Fibroblast of pulmonary artery (primary cell): ENCODE results near the gene S100A16.
"Not testable (repeated sequence)": the region's sequence is repeated elsewhere in the genome, so short reads cannot be mapped to it uniquely, and the experiment has no call there.

Source experiments
- DNase-seq: peaks from one replicate; pipeline ENCODE4 v3.0.0-alpha.2; 2010; ENCODE audit warnings: low read depth
- H3K4me3 ChIP-seq: replicated peaks from 2 replicates; pipeline ENCODE4 v1.5.1; 2011; ENCODE audit warnings: low read depth, mild to moderate bottlenecking, control low read depth, low read length, moderate library complexity
- CTCF ChIP-seq: IDR thresholded peaks from 2 replicates; pipeline ENCODE4 v1.5.1; 2011; ENCODE audit warnings: mild to moderate bottlenecking, control low read depth, low read length, inconsistent platforms; ENCODE audit errors: missing control alignments

The S100A16 gene

GRCh38 chr1:153577624-153578051, 35.3 kb downstream of the S100A16 start:
- H3K4me3 ChIP-seq: no peak overlapping the region
- TF ChIP-seq CTCF: no peak
- no peak for DNase-seq

- TF ChIP-seq CTCF: no peak
- no peak overlapping the region for H3K4me3 ChIP-seq
These were observed 35.8 kb downstream of the S100A16 start for GRCh38 chr1:153577138-153577537.

GRCh38 chr1:153575497-153575896, 37.4 kb downstream of the S100A16 start:
- not testable (repeated sequence) for H3K4me3 ChIP-seq, DNase-seq

More at GRCh38 chr1:153577138-153577537, 35.8 kb downstream of the S100A16 start:
- no peak for DNase-seq

- H3K4me3 ChIP-seq, DNase-seq: not testable (repeated sequence)
These were observed 37.9 kb downstream of the S100A16 start for GRCh38 chr1:153575081-153575491.

- TF ChIP-seq CTCF: no peak
- no peak overlapping the region for H3K4me3 ChIP-seq
- DNase-seq: peak; percentile 28
These were observed 39.6 kb downstream of the S100A16 start for GRCh38 chr1:153573351-153573750.

DNA sequence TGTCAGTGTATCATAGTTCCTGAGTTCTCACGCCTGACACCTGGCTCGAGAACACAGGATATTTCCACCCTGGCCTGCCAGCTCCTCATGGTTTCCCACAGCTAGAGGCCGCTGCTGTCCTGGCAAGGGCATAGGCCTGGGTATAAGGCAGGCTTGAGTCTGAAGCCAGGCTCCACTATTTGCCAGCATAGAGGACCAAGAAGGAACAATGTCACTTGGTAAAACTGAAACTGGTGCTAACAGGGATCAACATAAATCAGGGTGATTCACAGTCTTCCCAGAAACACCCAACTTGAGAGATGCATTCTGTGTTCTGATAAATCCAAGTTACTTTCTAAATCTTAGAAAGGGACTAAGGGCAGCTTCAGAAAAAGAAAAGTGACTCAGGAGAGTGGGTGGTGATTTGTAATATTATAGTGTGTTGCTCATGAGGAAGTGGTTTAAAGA, 40.3 kb downstream of the S100A16 start:
- H3K4me3 ChIP-seq: no peak overlapping the region
- DNase-seq: peak; percentile 84
- peak; percentile 98 for TF ChIP-seq CTCF

DNA sequence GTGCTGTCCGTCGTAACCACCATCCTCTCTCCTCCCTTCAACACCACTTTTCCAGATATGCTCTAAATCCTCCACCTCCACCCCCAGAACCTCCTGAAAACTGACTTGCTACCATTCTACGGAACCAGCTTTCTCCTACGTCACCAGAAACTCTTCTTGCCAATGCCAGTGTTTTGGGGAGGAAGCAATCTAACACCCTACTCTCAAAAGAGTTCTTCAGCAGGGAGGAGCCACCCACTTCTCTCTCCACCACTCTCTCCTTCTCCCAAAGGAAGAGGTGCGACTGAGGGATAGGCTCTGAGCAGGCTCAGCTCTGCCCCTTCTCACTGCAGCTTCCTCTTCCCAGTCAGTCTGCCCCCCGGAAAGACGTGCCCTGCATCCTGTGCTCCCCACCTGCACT, 41.2 kb downstream of the S100A16 start:
- DNase-seq: no peak
- no peak for TF ChIP-seq CTCF
- H3K4me3 ChIP-seq: no peak overlapping the region

DNA sequence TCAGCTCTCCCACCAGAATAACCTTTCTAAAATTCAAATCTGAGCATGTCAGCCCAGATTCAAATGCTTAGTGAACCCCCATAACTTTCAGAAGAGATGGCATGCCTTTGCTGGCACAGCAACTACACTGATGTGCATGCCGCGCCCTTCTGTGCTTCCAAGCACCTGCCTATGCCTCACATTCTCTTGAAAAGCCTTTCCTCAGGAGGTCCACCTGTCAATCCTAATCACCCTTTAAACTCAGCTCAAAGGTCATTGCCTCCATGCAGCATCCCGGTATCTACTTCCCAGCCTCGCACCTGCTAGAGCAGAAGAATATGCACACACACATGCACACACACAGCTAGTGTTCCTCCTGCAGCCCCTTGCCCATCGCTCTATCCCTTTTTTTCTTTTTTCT, 42.1 kb downstream of the S100A16 start:
- TF ChIP-seq CTCF: no peak
- no peak for DNase-seq
- H3K4me3 ChIP-seq: no peak overlapping the region
